ENCODE results near the gene MAL.

MAL gene

DNA sequence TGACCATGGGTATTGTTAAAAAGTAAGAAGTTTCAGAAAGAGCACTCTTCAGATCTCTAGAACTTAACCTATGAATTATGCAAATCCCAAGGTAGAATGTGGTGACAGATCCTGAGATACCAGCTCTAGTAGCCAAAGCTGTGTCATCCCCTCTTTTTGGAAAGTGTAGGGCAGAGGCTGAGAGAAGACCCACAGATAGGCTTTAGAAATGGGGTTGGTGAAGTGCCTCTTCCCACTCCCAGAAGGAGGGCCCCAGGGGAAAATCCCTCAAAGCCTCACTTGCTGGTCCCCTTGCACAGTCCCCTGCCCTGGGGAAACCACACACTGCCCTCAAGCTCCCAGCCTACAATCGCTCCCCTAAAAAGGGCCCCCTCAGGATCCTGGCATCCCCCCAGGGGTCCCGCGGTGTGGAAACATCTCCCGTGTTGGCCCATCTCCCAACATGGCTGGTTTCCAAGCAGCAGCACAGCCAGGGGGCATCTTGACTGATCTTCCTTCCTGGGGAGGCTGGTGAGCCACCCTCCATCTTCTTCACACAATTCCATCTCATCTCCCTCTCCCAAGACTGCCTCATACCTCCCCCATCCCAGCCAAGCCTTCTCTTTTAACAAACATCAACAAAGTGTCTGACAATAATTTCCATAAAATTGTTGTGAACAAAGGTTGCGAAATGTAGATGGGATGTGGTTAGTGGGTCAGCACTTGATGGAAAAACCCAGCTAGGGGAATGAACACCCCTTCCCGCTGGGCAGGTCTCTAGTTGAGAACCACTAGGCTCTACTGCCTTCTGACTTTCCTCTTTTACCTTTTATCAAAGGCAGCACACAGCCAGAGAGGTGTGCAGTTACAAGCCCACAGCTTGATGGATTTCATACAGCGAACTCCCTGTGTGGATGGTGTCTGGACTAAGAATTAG is 25.1 kb downstream of the MAL start:
- no peak for DNase-seq

DNA sequence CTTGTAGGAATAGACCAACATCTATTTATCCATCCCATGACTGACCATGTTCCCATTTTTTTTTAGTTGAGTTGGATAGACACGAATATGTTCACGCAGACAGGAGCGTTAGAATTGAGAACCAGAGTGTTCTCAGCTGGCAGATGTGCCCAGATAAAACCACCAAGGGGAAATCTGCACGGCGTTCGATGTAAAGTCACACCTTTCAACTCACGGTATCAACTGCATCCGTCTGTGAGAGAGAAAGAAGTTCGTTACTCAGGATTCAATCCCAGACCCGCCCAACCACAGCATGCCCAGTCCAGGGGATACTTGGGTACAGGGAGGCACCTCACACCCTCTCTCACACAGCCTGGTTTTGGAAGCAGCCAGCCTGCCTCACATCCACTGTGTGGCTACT is 26.1 kb downstream of the MAL start:
- DNase-seq: no peak

DNA sequence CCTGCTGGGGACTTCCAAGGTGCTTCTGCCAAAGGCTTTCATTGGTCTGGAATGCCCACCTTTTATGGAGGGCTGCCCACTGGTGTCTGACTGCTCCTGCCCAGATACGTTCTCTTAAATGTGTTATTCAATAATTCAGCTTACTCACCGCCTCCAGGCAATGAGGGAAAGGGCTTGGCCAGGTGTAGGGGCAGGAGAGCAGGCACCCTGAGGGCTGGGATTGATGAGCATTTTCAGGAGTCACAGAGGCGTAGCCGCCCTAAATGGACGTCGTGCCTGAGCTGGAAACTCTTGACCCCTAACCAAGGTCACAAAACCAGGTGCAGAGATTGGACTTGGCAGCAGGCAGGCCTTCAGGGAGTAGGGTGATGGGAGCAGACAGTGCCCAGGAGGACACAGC is 26.8 kb downstream of the MAL start:
- DNase-seq: no peak

DNA sequence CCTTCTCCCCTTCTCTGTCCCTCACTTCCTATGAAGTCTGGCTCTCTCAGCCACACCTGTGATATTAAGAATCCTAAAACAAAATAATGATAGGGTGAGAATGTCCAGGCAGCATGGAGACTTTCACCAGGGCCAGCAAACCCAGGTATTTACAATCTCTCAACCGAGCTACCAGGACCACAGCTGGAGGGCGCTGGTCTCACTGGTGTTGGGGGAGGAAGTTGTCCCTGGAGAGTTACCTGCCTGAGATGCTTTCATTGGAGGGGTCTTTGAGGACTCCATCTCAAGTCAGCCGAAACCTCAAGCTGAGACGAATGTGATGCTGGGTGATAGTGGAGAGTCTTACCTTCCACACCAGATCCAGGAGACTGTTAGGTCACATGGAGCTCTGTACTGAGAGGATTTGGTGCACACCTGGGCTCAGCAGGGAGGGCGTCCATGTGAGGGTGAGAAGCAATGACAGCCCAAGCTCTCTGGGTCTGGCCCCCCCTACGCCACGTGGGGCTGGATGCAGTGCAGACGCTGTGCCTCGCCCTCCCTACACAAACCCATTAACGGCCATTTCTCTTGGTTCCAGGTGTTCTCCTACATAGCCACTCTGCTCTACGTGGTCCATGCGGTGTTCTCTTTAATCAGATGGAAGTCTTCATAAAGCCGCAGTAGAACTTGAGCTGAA is 27.4 kb downstream of the MAL start:
- DNase-seq: no peak

DNA sequence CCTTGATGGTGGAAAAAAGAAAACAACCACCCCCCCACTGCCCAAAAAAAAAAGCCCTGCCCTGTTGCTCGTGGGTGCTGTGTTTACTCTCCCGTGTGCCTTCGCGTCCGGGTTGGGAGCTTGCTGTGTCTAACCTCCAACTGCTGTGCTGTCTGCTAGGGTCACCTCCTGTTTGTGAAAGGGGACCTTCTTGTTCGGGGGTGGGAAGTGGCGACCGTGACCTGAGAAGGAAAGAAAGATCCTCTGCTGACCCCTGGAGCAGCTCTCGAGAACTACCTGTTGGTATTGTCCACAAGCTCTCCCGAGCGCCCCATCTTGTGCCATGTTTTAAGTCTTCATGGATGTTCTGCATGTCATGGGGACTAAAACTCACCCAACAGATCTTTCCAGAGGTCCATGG is 28.0 kb downstream of the MAL start:
- DNase-seq: no peak

DNA sequence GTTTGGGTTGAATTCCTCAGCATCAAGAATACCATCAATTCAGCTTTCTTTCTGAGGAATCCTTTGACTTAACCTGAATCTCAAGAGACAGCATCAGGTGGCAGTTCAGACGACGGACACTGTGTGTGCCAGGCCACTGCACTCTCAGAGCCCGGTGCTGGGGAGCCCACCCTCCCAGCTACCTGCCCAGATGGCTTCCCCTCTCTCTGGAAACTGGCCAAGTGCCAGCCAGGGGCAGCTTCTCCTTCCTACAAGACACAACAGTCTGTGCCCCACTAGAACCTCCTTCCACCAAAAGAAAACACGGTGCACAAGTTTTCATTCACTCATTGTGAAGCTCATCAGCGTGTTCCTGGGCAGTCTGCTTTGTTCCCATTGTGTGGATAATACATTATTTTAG is 28.5 kb downstream of the MAL start:
- no peak for DNase-seq

DNA sequence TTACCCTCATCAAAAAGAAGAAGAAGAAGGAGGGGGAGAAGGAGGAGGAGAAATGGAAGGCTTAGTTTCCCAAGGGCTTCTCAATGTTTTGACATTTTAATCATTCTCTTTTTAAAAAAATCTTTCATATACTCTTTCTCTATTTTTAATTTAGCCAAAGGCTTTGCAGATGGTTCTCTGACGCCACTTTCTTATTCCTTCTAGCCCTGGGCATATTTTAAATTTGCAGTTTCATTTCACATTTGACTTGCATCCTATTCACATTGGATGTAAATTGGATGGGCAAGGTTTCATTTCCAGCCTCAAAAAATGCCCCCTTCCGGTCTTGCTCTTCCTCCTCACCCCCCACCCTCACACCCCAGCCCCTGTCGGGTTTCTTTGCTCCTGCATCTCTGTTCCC is 29.8 kb downstream of the MAL start:
- DNase-seq: no peak

DNA sequence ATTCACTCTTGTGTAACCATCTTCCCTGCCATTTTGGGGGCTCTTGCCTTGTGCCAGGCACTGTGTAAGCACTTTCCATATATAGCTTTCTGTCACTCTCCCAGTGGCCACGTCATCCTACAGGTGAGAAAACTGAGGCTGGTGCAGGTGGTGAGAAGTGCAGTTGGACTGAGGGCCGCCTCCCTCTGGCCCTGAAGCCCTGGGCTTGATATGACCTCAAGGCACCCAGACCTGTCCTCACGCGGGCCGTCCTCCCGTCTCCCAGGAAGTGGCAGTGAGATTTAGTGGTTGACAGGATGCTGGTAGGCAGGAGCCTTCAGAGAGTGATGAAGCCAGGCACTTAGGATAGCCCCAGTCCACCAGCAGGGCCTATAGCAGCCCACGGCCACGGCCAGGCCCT is 30.5 kb downstream of the MAL start:
- no peak for DNase-seq

DNA sequence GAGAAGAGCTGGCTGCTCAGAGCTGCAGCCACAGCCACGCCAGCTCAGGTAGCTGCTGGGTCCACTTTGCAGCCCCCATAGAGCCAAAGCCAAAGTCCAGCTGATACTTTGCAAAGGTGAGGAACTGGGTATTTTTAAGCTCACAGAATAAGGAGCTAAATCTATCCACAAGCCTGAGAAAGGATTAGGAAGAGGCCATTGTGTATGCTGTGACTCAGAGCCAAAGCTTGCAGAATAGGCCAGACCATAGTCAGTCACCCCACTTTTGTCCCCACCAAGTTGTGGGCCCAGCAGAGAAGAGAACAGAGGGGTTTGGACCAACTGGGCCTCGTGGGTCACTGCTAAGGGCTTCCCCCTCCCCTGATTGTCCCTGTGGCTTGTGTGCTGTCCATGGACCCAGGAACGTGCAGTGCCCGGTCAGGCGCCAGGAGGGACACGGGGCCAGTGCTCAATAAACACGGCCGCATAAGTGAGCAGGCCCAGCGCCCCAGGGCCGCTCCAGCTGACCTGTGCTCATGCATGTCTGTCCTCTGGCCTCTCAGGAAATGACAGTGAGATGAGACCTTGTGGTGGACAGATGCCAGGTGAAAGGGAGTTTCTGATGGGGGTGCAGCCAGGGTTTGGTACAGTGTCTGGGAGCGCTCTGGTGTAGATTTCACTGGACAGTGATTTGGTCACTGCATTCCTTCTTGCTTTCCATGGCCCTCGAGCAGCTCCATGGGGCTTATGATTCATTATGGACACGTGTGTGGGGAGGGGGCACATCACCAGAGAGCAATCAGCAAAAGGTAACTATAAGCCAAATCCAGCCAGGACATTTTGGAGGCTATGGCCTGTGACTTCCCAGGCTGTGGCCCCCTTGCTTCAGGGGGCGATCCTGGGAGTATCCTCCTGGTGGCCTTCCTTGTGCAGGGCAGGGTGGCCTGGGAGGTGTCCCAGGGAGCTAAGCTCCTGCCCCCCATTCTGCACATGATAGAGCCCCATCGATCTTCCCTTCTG is 31.3 kb downstream of the MAL start:
- no peak for DNase-seq

DNA sequence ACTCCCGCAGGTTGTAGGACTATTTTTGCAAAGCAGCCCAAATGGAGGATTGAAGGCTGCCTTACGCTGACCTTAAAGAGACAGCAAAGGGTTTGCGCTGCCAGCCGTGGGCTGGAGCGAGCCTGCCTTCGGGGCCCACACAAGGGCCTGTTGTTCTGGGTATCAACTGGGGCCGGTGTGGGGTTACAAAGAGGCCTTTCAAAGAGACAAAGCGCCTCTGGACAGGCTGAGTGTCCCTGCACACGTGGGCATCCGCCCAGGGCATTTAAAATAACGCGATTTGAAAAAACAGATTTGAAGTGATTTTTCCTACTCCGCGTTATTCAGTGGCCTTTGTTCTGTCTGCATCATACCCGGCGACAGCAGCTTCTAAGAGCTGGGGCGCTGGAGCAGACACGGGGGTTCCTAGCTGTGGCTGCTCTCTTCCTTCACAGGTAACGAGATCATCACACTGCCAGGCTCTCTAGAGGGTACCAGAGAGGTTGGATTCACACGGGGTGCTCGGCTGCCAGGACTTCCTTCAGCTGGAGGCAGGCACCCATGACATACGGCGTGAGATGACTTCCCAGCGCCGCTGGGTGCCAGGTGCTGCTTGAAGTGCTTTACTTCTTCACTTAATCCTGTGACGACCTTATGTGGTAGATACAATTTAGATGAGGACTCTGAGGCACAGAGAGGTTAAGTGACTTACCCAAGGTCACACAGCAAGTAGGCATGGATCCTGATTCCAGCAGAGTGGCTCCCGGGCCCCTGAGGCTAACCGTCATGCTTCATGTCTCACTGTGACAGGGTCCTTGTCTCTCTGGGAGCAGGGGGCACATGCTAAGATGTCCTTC is 32.2 kb downstream of the MAL start:
- no peak for DNase-seq

DNA sequence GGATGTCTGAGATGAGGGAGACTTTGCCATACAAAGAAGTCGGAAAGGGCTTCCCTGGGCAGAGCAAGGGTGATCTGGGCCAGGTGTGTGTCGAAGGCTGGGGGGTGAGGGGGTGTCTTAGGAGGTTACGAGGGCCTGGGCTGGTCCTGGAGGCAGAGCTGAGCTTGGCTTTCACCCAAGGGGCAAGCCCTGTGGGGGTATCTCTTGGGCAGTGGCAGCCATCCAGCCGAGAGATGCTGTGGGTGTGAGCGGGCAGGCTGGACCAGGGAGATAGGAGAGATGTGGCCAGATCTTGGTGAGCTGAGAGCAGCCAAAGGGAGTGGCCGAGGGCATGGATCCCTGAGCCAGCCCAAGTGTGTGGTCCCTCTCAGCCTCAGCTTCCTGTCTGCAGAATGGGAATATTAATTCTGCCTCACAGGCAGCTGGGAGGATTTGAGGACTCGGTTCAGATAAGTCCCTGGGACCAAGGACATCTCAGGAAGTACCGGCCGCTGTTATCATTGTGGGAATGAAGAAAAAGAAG is 33.0 kb downstream of the MAL start:
- DNase-seq: no peak

DNA sequence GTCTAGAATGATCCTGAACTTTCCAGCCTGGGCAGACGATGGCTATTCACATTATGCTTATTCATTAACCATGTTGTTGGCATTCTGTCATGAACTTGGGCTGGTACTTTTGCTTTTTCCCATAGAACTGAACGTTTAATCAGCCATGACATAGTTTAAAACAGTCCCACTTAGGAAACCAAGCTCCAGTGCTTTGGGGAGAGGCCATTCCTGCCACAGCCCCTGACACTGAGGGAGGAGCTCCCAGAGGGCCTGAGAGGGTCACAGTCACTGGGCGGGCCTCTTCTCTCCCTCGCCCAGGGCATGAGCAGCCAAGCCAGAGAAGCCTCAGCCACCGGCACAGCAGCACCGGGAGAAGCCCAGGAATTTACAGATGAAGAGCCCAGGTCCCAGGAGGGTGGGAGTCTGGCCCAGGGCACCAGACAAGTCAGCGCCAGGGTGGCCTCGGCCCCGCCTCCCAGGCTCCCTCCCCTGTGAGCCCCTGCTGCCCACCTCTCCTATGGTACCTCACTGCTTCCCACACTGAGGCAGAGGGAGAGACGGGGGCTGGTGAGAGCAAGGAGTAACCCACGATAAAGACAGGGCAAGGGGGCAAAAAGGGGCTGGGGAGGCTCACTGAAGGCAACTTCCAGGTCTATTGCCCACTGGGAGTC is 33.6 kb downstream of the MAL start:
- DNase-seq: no peak

DNA sequence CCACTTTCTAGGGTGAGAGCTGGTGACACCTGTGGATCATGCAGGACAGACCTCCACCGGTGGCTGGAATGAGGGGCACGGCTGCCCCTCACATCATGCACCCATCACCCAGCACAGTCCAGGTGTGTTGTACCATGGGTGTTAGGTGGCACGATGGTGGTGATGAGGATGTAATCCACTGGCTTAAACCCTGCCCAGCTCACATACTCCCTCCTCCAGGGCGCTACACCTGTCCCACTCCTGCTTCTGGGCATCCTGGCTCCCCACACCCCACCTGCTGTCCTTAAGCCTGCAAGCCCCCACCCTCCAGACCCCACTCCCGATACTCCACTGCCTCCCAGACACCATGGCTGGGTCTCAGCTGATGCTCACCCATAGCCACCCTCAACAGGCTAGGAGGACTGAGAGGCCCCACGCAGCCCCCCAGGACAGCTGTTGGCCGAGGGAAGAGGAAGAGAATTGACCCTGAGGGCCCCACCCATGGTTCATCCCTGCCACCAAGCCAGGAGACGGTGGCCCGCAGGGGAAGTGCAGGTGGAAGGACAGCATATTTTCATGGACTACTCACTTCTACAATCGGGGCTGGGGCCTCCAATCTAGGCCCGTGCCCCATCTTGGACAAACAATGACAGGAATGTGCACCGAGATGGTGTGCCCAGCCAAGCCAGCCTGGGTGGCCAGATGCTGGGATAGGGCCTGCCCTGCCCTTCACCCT is 34.3 kb downstream of the MAL start:
- DNase-seq: no peak

DNA sequence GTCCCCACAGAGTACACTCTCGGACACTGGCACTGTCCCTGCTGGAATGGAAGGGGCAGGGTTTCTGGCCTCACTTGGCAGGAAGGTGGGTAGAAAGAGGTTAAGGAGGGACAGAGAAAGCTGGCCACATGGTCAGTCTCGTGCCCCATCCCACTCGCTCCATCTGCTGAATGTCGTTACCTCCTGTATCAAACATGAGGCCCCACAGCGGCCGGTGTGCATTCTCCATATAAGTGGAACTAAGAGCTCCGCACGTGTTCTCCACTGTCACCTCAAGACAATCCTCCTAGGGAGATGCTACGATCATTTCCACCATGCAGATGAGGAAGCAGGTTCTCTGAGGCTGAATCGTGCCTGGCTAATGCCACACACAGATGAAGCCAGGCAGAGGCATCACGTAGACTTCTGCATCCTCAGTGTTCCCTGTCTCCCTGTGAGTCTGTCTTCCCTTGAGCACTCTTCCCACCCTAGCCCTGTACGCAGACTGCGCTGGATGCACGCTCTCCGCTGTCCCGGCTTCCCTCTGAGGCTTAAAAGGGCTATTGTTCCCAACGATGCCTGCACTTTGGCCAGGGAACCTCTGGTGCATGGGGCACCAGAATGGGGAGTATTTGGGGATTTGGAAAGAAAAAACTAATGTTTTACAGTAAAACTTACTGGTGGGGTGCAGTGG is 35.1 kb downstream of the MAL start:
- DNase-seq: no peak

DNA sequence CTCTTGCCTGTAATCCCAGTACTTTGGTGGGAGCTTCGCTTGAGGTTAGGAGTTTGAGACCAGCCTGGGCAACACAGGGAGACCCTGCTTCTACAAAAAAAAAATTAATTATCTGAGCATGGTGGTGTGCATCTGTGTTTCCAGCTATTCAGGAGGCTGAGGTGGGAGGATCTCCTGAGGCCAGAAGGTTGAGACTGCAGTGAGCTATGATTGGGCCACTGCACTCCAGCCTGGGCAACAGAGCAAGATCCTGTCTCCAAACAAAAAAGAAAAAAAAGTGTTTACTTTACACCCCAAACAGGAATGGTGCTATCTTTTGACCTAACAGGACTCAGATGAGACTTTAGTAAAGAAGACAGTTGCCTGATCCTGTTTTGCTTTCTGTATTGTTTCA is 35.6 kb downstream of the MAL start:
- DNase-seq: no peak

DNA sequence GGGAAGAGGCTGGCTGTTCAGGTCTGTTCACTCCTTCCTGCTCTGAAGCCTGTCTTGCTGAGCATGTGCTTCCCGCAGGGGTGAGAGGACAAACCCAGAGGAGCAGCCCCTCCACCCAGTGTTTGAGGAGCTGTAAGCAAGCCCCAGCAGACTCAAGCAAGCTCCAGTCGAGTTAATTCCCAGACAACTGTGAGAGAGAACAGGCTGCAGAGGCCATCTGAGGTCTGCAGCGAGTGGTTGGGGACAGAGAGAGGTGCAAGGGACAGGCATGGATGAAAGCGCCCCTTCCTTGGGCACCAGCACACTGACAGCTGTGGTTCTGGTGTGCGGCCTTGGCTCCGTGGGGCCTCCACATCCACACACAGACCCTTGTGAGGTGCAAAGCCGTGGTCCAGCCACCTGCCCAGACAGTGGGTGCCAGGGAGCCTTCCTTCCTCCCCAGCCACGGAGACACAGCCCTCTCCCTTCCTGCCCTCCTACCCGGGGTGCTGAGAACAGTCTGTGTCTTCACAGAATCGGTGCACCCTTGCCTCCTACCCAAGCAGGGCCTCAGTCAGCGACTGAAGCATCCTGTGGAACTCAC is 36.2 kb downstream of the MAL start:
- DNase-seq: no peak

DNA sequence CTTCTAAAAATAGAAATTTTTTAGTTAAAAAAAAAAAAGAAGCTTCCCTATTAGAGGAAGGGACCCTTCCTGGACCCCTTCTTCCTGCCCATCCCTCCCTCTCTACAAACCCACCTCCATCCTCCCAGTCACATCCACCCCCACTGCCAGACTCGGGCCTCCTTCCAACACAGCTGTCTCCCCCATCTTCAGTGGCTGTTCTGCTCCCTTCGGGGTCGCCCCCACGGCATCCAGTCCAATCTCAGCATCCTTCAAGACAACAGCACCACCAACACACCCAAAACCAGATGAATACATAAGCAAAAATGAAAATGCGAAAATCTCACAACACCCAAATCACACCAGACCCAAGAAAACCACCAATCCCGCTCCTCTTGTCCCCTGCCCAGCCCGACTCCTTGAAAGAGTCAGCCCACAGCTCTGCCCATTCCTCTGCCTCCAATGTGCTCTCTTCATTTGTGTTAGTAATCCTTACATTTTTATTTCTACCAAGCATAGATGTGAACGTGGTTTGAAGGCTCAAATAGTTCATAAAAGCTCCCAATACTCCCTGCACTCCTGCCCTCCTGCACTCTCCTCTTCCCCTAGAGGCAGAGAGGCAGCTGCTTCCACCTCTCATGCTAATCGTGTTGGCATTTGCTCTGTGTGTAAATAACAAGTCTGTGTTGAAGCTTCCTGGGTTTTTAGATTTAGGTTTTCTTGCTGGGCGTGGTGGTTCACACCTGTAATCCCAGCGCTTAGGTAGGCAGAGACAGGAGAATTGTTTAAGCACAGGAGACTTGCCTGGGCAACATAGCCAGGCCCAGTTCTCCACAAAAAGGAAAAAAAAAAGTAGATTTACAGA is 37.0 kb downstream of the MAL start:
- no peak for DNase-seq

DNA sequence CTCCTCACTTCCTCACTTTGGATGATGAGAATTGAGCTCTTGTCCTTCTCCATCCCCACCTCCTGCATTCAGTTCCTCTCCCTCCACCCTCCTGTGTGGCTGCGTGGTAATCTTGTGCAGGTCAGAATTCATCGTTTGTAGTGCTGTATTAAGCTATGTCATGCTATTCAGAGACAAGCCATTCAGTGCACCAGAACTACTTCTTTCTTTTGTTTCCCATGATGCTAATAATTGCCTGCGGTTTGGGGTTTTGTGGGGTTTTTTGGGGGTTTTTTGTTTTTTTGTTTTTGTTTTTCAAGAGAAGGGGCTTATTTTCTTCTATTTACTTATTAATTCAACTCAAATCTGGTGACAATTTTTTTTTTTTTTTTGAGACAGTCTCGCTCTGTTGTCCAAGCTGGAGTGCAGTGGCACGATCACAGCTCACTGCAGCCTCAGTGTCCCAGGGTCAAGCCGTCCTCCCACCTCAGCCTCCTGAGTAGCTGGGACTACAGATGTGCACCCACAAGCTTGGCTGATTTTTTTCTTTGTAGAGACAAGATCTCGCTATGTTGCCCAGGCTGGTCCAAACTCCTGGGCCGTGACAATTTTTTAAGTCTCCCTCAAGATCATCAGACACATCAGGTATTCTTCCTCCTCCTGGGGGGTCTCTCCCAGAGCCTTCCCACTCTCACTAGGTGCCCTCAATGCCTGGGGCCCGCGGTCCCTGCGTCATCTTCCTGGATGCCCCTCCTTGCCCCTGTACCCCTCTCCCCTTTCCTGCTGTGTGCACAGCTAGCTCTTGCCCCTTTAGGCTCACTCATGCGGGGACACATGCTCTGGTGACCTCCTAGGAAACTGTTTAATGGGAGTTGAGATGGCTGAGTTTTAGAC is 37.8 kb downstream of the MAL start:
- DNase-seq: no peak
